GM19238 (cell line): ENCODE measurements around the gene RXRG.
"Not testable (repeated sequence)": the region's sequence is repeated elsewhere in the genome, so short reads cannot be mapped to it uniquely, and the experiment has no call there.

ENCODE experiments used
- DNase-seq: peaks from one replicate; pipeline ENCODE4 v3.0.0; 2011; ENCODE audit warnings: low spot score; ENCODE audit not compliant: insufficient read length

The RXRG gene

DNA sequence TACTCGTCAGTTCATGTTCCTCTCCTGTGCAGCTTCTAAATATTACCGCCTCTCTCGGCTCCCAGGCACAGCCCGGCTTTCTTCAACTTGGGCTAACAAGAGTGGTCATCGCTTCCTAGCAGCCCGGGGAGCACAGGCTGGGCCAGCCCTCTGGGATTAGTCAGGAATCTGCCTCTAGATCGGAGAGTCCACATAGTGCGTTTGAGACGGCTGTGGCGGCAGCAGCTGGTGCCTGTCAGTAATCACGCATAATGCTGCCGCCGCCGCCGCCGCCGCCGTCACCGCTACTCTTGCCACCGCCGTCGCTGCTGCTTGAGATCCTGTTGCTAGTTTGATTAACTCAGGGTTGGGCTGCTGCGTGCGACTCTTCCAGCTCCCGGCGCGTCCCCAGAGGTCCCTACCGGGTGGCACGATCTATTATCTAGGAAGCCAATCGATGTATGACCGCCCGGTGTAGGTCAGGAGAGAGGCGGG is at the start of gene RXRG:
RXRG (minus strand) TSS at position 230 of the 474 bp plus-strand sequence. CDS start 233 bp downstream, outside the sequence.
- DNase-seq = no peak

DNA sequence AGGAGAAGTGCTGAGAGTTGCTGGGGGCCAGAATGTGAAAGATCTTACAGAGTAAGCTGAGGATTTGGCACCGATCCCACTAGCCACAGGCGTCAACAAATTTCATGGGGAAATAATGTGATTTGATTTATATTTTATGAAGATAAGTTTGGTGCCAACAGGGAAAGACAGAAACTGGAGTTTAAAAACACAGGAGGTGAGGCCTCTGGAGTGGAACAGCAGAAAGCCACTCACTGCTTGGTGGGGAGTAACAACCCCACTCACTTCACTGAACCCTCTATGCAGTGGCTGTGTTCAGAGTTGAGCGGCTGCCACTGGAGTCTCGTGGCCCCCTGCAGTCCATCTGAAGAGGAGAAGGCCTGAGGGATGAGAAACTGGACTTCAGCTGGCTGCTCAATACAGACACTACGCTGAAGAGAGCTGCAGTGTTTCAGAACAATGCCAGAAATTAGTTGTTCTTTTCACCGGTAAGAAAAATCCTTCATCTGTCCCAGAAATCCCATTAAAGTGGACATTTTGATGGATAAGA is 48.0 kb upstream of the RXRG start:
- DNase-seq = no peak

DNA sequence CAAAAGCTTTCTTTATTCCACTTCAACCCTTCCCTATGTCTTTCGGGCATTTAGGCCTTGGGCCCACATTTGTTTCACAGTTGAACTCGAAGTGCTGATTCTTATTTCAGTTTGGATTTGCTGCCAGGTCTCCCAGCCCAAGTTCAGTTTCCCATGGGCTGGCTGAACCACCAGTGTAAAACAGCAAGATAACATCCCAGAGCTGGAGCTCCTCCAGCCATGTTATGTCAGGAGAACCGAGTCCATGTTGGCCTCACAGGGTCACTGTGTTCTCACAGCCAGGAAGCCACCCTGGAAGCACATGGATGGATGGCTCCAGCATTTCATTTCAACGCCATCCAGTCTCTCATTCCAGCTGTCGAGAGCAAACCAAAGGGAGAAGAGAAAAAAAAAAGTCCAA is 45.2 kb upstream of the RXRG start:
- no peak for DNase-seq

DNA sequence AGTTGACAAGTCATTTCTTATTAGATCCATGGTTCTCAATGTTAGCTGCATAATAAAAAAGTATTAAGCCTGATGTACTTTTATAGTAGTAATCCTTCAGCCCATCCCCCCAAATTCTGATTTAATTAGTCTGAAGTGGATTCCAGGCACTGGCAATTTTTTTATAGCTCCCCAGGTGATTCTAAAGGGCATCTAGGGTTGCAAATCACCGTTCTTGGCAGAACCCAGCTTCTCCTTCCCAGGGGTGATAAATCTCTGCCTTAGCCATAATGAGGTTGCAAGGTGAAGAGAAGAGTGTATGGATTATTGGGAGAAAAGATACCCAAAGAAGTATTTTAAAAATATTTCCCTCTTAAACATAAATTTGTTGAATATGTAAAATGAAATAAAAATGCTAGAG is 43.0 kb upstream of the RXRG start:
- no peak for DNase-seq

DNA sequence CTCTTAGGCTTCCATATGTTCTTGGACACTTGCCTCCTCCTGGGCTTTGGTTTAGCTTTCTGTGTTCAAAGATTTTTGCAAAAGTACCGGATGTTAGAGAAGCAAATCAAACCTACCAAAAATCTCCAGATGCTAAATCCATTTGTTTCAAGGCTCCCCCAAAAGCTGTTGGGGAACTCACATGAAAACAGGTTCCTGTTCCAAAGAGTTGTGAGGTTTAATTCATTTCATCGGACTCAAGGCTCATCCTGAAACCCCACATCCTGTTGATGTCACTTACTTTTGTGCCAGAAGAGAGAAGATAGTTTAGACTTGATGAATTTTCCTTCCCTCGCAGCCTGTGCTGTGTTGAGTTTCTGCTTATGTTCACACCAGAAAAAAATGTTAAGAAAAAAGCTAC is 41.7 kb upstream of the RXRG start:
- DNase-seq = no peak

DNA sequence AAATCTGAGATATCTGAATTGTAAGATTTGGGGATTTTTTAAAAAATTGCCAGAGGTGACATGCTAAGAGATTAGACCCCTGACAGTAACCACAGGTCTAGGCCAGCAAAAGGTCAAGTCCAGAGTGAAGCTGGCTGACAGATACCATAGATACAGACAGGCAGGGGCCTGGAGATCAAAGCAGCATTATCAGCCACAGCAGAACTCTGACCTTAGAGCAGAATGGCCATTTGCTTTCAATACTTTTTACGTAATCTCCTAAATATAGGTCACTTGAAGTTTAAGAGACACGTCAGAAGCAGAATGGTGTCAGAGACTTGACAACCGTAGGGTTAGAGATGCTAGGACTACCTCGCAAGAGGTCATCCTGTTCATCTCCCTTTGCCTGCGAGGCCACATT is 40.8 kb upstream of the RXRG start:
- no peak for DNase-seq

DNA sequence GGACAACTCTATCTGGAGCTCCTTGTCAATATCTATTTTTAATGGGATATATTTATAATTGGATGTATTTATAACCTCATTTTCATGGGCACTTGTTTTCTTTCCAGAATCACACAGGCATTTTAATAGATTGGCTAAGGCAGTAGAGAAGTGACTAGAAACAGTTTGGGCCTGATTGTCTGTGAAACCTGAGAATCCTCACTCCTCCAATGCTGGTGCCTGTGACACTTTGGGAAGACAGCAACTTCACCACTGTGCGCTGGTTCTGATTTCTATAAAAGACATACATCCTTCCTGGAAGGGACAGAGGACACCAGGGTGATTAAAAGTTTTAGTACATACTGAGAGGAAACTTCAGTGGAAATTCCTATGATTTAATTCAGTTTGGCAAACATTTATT is 39.6 kb upstream of the RXRG start:
- DNase-seq = no peak

DNA sequence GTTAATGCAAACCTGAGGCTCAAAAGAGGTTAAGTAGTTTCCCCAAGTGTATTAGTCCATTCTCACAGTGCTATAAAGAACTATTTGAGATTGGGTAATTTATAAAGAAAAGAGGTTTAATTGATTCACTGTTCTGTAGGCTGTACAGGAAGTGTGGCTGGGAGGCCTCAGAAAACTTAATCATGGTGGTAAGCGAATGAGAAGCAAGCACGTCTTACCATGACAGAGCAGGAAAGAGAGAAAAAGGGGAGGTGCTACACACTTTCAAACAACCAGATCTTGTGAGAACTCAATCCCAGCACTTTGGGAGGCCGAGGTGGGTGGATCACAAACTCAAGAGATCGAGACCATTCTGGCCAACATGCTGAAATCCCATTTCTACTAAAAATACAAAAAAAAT is 38.5 kb upstream of the RXRG start:
- no peak for DNase-seq

DNA sequence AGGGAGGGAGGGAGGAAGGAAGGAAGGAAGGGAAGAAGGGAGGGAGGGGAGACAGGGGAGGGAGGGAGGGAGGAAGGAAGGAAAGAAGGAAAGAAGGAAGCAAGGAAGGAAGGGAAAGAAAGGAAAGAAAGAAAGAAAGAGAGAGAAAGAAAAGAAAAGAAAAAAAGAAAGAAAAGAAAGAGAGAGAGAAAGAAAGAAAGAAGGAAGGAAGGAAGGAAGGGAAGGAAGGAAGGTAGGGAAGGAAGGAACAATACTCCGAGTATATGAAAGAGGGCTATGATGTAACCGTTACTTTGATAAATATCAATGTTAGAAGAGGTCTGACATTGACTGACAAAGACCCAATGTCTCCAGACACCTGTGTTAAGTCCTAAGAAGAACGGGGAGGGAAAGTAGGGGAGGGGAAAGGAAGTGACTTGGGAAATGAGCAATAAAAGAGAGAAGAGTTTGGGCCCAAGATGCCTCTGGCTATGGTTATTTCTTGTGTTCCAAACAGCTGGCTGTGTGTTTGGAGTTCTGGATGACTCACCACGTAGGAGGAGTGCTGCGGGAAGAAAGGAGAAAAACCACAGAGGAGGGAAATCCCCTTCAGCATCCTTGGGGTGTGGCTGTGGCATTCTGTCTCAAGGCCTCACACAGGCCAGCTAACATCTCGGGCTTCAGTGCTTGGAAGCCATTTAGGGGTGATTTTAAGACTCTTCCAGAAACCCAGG is 37.0 kb upstream of the RXRG start:
- no peak for DNase-seq

DNA sequence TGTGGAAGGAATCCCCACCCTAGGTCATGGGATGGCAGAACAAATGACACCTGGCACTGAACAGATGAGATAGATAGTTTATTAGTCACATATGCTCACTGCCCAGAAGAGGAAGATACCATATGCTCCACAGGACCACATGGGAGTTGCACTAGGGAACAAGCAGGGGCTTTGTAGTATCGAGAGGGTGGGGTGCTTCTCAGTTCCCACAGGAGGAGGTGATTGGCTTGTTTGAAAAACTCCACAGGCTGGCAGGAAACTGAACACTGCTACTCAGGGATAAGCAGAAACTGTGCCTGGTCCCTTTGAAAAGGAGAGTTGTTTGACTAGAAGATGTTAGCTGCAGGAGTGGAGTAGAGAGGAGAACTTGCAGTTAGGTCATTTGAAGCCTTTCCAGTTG is 31.9 kb upstream of the RXRG start:
- no peak for DNase-seq

DNA sequence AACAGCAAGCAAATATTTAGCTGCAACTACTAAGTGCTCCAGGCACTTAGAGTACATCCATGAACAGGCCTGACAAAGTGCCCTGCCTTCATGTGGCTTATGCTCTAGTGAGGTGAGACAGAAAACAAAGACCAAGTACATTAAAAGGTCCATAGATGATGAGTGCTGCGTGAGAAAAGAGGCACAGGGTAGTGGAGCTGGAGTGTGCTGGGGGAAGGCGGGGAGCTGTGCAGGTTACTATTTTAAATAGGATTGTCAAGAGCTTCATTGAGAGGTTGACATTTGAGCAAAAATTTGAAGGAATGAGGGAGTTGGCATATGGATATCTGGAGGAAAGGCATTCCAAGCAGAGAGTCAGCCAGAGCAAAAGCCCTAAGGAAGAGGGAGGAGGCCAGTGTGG is 29.3 kb upstream of the RXRG start:
- DNase-seq = no peak

DNA sequence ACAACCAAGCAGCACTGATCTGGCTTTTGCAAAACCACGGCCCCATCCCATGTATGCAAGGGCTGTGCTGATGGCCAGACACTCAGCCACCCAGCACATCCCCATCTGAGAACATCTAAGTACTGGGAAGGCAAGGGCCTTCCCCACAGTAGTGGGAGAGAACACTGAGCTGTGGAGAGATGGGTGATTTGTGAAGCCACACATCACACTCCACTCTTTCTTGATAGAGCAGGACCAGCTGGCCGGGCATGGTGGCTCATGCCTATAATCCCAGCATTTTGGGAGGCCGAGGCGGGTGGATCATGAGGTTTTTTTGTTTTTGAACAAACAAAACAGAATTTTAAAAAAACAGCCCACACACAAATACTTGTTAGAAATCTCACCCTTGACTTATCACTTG is 28.2 kb upstream of the RXRG start:
- DNase-seq = no peak

DNA sequence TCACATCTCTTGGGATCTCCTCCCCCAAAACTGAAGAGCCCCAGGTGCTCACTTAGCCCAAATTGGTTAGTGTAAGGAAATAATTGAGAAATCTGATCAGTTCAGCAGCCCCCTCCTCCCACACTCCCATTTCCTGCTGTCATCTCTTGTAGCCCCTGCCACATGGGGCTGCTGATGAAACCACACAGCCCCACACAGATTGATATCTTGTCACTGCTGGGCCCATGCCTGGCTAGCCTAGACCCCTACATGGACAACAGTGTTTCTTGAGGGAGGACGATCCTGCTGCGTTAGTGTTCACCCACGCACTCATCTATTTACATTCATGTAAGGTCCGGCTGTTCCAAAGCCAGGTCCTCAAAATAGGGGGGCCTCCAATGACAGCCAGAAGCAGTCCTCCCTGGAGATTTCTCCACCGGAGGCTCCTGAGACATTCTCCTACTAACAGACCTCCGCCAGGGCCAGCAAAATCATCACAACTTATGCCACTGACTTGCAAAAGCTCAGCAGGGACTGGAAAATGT is 23.9 kb upstream of the RXRG start:
- DNase-seq = no peak

DNA sequence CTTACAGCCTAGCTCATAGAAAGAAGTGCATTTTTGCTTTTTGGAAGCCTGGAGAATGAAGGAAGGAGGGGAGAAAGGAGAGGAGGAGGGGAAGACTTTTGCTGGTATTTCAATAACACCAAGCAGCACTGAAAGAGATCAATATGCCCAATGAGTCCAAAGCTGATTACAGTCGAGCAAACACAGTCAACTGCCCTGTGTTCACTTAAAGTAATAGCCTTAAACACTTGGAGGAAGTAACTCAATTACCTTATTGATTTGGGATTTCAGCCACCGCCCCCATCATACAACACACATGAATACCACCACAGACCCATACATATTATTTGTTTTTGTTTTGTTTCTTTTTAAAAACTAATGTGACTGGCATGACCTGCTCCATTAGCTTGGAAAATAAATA is 23.3 kb upstream of the RXRG start:
- no peak for DNase-seq

DNA sequence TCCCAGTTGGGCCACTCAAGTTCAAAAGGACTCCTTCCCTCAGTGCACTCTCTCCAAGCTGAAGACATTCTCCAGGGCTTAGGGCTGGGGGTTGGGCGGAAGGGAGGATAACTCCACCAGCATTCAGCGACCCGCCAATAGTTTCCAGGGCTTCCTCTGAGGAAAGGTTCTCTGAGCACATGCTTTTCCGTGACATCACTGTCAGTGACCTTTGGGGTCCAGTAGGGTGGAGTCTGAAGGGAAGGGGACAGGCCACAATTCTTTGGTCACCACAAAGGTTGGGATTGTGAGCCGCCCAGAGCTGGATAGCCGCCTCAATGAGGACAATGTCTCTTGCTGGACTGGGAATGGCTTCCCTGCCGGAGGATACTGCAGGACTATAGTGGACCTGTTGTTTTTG is 22.8 kb upstream of the RXRG start:
- DNase-seq = no peak

DNA sequence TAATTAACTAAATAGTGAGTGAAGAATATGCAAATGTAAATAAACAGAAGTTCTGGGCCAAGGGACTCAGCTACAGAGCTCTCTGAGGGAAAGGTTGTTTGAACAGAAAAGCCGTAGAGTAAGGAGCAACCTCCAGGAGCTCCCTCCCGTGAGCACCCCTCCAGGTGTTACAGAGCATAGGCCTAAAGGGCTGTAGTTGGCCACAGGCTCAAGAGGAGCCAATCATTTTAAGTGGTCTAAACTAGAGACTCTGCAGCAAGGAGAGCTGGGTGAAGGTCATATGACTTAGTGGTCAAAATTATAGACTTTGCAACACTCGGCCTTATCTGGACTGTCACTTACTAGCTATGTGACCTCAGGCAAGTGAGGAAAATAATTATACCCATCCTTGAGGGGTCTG is 19.1 kb upstream of the RXRG start:
- no peak for DNase-seq

DNA sequence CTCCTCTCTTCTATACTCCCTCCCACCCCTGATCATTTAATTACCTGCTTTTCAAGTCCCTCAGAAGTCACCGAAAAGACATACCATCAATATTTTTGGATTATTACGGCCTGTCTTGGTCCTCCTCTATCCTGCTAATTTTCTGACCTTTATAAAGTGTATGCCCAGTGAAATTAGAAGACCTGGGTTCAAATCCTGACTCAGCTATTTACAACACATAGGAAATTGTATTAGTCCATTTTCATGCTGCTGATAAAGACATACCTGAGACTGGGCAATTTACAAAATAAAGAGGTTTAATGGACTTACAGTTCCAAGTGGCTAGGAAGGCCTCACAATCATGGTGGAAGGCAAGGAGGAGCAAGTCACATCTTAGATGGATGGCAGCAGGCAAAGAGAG is 14.8 kb upstream of the RXRG start:
- DNase-seq = not testable (repeated sequence)

DNA sequence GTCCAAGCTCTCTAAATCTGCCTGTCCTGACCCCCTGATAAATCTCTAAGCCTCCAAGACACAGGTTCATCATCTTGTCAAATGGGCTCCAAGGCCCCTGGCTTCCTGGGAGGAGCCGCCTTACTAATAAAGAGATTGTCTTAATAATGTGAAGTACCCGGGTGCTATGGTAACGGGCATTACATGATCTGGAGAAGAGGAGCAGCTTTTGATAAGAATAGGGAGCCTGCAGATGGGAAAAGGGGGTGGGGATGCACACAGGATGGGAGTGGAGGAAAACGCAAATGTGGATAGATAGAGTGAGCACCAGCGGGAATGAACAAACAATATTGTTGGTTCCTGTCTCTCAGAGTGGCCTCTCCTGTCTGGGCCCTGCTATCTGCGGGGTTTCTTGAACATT is 11.9 kb upstream of the RXRG start:
- DNase-seq = no peak

DNA sequence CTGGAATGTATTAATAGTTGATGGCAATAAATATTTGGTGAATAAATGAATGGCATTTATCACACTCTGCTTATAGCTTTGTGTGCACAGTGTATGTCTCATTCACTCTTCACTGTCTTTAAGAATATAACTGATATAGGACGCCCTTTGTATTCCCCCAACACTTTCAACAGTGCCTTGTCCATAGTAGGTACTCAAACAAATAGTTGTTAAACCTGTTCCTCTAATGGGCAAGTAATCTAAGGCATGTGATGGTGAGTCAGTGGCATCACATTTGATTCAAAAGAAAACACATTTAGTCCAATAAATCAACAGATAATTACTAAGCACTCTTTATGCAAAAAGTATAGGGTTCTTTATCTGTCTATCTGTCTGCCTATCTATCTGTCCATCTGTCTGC is 11.2 kb upstream of the RXRG start:
- no peak for DNase-seq

DNA sequence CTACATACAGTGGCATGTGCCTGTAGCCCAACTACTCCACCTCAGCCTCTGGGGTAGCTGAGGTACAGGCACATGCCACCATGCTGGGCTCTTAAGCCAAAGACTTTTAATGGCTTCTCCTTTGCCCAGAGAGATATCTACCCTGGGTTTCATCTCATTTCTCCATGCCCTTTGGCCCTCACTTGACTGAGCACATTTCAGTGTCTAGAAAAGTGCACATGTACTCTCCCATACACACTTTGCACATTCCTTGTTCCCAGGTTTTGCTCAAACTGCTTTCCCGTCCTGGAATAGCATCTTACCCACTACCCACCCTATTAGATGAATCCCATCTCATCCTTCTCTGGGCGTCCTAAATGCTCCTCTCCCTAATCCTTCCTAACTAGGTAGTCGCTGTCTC is 10.2 kb upstream of the RXRG start:
- no peak for DNase-seq

DNA sequence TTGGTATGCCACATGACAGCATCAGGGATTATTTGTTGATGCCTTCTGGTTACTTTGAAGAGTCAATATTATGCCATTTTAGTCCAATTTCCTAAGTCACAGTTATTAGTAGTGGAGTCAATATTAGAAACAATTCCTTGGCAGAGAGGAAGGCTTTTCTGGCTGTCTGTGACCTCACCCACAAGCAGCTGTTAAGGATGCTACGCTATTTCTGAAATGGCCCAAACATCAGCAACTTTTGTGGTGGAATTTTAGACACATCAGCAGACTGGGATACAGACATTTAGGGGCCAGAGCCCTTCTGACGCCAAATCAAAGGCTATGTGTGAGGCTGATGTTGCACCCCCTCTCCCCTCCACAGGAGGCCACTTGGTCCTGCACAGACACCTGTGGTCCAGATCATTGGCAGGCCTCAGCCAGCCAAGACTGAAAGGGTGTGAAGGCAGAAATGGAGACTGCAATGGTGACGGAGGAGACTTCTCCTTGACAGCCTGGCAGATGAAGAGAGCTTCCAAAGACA is 9.2 kb upstream of the RXRG start:
- DNase-seq = no peak

DNA sequence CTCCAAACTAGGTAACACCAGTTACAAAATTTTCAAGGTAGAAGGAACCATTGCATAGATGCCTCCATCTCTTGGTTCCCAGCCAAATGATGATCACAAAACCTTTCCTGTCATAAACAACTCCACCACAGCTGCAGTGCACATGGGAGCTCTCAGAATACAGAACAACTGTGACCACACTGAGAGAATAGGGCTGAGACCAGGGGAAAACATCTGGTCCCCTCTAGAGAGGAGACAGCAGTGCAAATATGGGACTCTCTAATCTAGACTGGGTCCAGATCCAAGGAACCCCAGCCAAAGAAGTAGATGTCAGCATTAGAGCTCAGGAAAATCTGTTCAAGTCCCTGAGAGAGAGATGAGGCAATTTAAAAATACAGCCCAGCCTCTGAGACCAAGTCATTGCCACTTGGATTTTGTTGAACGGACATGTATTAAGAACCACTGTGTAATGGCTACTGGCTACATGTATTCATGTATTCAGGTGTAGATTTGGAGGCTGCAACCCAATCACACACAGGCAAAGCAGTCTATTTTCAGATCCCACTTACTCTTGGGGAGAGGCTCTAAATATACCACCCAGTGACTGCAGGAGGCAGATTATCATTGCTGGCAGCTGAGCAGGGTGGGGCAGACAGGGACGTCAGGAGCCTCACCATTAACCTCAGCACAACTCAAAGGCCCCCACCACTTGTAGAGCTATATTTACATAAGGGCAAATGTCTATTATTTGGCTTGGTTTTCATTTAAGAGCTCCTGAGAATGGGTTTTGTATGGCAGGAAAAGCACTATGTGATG is 7.6 kb upstream of the RXRG start:
- no peak for DNase-seq
